OCI-LY3 (cell line): ENCODE measurements around the gene SMARCD2.

ENCODE experiments used
- EZH2phosphoT487 ChIP-seq: fragments of 200-600 bp; shearing (Covaris generic); IDR thresholded peaks from 2 replicates; pipeline ENCODE4 v1.6.1; 2018; ENCODE audit warnings: antibody characterized with exemption, mixed run types, low read depth
- TF ChIP-seq, protein P1 (sequence below): fragments of 200-600, 300-600 bp; sonication (generic); IDR thresholded peaks from 2 replicates; pipeline ENCODE4 v1.5.1; 2014; ENCODE audit warnings: antibody characterized with exemption, low read length, low read depth

DNA sequence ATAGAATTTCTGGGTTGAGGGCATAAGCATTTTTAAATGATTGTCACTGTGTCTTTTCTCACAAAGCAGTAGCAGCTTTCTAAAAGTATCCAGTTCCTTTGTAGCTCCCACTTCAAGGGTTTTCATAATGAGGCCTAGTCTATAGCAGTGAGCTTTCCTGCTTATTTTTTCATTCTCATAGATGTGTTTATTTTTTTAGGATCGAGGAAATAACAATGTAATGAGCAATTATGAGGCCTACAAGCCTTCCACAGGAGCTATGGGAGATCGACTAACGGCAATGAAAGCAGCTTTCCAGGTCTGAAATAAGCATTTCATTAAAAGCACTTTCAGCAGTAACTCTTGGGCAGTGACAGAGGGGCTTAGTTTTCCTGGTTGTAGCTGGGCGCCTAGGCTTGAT lies 25.8 kb downstream of the SMARCD2 start:
- TF ChIP-seq, protein P1, sequence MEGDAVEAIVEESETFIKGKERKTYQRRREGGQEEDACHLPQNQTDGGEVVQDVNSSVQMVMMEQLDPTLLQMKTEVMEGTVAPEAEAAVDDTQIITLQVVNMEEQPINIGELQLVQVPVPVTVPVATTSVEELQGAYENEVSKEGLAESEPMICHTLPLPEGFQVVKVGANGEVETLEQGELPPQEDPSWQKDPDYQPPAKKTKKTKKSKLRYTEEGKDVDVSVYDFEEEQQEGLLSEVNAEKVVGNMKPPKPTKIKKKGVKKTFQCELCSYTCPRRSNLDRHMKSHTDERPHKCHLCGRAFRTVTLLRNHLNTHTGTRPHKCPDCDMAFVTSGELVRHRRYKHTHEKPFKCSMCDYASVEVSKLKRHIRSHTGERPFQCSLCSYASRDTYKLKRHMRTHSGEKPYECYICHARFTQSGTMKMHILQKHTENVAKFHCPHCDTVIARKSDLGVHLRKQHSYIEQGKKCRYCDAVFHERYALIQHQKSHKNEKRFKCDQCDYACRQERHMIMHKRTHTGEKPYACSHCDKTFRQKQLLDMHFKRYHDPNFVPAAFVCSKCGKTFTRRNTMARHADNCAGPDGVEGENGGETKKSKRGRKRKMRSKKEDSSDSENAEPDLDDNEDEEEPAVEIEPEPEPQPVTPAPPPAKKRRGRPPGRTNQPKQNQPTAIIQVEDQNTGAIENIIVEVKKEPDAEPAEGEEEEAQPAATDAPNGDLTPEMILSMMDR, result no peak
- TF ChIP-seq EZH2phosphoT487, result no peak
